Neuronal stem cell (in vitro differentiated cells): ENCODE data around the gene ANGPT4.

Source experiments
- DNase-seq: peaks from one replicate; pipeline ENCODE4 v3.0.0-alpha.2; 2013; ENCODE audit warnings: low spot score
- H2AFZ ChIP-seq: one replicate; pipeline ENCODE4 v1.6.1; 2013; ENCODE audit warnings: mild to moderate bottlenecking, low read length, inconsistent platforms
- H2AK5ac ChIP-seq: 2 replicates; pipeline ENCODE4 v1.6.1; 2013; ENCODE audit warnings: low read depth, mild to moderate bottlenecking, inconsistent platforms, low read length, moderate library complexity, mixed read lengths
- H2BK120ac ChIP-seq: 2 replicates; pipeline ENCODE4 v1.6.1; 2013; ENCODE audit warnings: low read depth, mild to moderate bottlenecking, inconsistent platforms, low read length, moderate library complexity, mixed read lengths
- H2BK12ac ChIP-seq: one replicate; pipeline ENCODE4 v1.6.1; 2013; ENCODE audit warnings: low read length, inconsistent platforms
- H2BK15ac ChIP-seq: 2 replicates; pipeline ENCODE4 v1.6.1; 2013; ENCODE audit warnings: mild to moderate bottlenecking, low read length, inconsistent platforms, mixed read lengths
- H2BK5ac ChIP-seq: one replicate; pipeline ENCODE4 v1.6.1; 2013; ENCODE audit warnings: inconsistent platforms, mild to moderate bottlenecking, low read length, moderate library complexity
- H3K14ac ChIP-seq: one replicate; pipeline ENCODE4 v1.6.1; 2013; ENCODE audit warnings: low read length, inconsistent platforms
- H3K18ac ChIP-seq: 2 replicates; pipeline ENCODE4 v1.6.1; 2013; ENCODE audit warnings: low read length, inconsistent platforms
- H3K23ac ChIP-seq: 2 replicates; pipeline ENCODE4 v1.6.1; 2013; ENCODE audit warnings: low read depth, mild to moderate bottlenecking, mixed read lengths, low read length, inconsistent platforms; ENCODE audit not compliant: poor library complexity
- H3K27ac ChIP-seq: replicated peaks from 3 replicates; pipeline ENCODE4 v1.5.1; 2013; ENCODE audit warnings: low read length, inconsistent platforms
- H3K27me3 ChIP-seq, 3 experiments: 2 replicates each; pipeline ENCODE4 v1.6.1; 2013; ENCODE audit warnings: low read length in 3 of 3, mild to moderate bottlenecking in 2 of 3, inconsistent platforms in 1 of 3, low read depth in 1 of 3, mixed read lengths in 1 of 3, moderate library complexity in 1 of 3; ENCODE audit not compliant: control insufficient read depth in 3 of 3, insufficient read depth in 3 of 3
- H3K36me3 ChIP-seq, 2 donors: replicated peaks in 1 of 2; 2 replicates each; pipeline ENCODE4 v1.6.1; 2013; ENCODE audit warnings: low read length in 2 of 2; ENCODE audit not compliant: control insufficient read depth in 2 of 2, insufficient read depth in 2 of 2
- H3K4ac ChIP-seq: 2 replicates; pipeline ENCODE4 v1.6.1; 2013; ENCODE audit warnings: inconsistent platforms, mild to moderate bottlenecking, low read length, moderate library complexity
- H3K4me1 ChIP-seq, 2 donors: 1 replicate in 1 of 2; 2 replicates in 1 of 2; pipeline ENCODE4 v1.6.1; 2013; ENCODE audit warnings: low read length in 2 of 2, low read depth in 1 of 2; ENCODE audit not compliant: control insufficient read depth in 2 of 2, insufficient read depth in 1 of 2
- H3K4me2 ChIP-seq: one replicate; pipeline ENCODE4 v1.6.1; 2013; ENCODE audit warnings: mild to moderate bottlenecking, low read length, inconsistent platforms; ENCODE audit not compliant: insufficient read depth, poor library complexity, severe bottlenecking
- H3K4me3 ChIP-seq, 2 donors: 2 replicates each; pipeline ENCODE4 v1.5.1; 2013; ENCODE audit warnings: low read length in 2 of 2, mild to moderate bottlenecking in 2 of 2, inconsistent platforms in 1 of 2, moderate library complexity in 1 of 2
- H3K79me1 ChIP-seq: one replicate; pipeline ENCODE4 v1.6.1; 2013; ENCODE audit warnings: low read depth, mild to moderate bottlenecking, inconsistent platforms, low read length, moderate library complexity
- H3K9ac ChIP-seq: one replicate; pipeline ENCODE4 v1.6.1; 2013; ENCODE audit warnings: mild to moderate bottlenecking, low read depth, low read length, inconsistent platforms; ENCODE audit not compliant: poor library complexity
- H3K9me3 ChIP-seq, 2 donors: replicated peaks in 1 of 2; 2 replicates each; pipeline versions ENCODE3 to v1.6.1; 2013; ENCODE audit warnings: low read length in 2 of 2, mild to moderate bottlenecking in 2 of 2, inconsistent platforms in 1 of 2, low read depth in 1 of 2, mixed read lengths in 1 of 2, moderate library complexity in 1 of 2; ENCODE audit not compliant: control insufficient read depth in 2 of 2, insufficient read depth in 1 of 2
- H4K8ac ChIP-seq: one replicate; pipeline ENCODE4 v1.6.1; 2013; ENCODE audit warnings: low read depth, mild to moderate bottlenecking, inconsistent platforms, low read length, moderate library complexity
- H4K91ac ChIP-seq: one replicate; pipeline ENCODE4 v1.6.1; 2013; ENCODE audit warnings: low read length, low read depth, mild to moderate bottlenecking, inconsistent platforms; ENCODE audit not compliant: poor library complexity
- WGBS, 2 donors: extraction: QIAGEN DNeasy Blood & Tissue Kit; methylation state at CpG; one replicate each; pipeline ENCODE4 v1.1.7; 2013; ENCODE audit warnings: missing lambda C conversion rate in 2 of 2, mixed read lengths in 1 of 2; ENCODE audit not compliant: insufficient read length in 2 of 2, insufficient replicate concordance in 1 of 2; ENCODE audit errors: extremely low coverage in 2 of 2; 5-methylcytosine and 5-hydroxymethylcytosine counted together

Gene ANGPT4

GRCh38 chr20:858011-858410 lies 58.1 kb downstream of the ANGPT4 start:
- WGBS, 2 donors = no CpG with 5 or more reads among the region's 6 CpGs
- DNase-seq = no peak
- H2AK5ac ChIP-seq = no peak overlapping the region
- peak overlapping the region; percentile 9 for H3K18ac ChIP-seq
- H3K23ac ChIP-seq = no peak overlapping the region
- H2BK15ac ChIP-seq = no peak overlapping the region
- no peak overlapping the region for H3K4me2 ChIP-seq
- H3K9ac ChIP-seq = no peak overlapping the region
- H3K4ac ChIP-seq = no peak overlapping the region
- H2BK12ac ChIP-seq = no peak overlapping the region
- no peak overlapping the region for H4K91ac ChIP-seq
- no peak overlapping the region for H2BK5ac ChIP-seq
- no peak overlapping the region for H3K14ac ChIP-seq
- no peak overlapping the region for H2BK120ac ChIP-seq
- no peaks in the 10 kb centered on the region for H3K36me3 ChIP-seq
- peaks cover 0 to 4% (median 0%) of the 10 kb centered on the region in 3 experiments for H3K27me3 ChIP-seq
- no peaks in the 10 kb centered on the region for H3K4me1 ChIP-seq
- H4K8ac ChIP-seq = no peak overlapping the region
- no peaks in the 10 kb centered on the region for H3K79me1 ChIP-seq
- no peaks in the 10 kb centered on the region for H3K9me3 ChIP-seq
- no peak overlapping the region for H3K4me3 ChIP-seq
- H2AFZ ChIP-seq = no peak overlapping the region
- no peak overlapping the region for H3K27ac ChIP-seq

DNA sequence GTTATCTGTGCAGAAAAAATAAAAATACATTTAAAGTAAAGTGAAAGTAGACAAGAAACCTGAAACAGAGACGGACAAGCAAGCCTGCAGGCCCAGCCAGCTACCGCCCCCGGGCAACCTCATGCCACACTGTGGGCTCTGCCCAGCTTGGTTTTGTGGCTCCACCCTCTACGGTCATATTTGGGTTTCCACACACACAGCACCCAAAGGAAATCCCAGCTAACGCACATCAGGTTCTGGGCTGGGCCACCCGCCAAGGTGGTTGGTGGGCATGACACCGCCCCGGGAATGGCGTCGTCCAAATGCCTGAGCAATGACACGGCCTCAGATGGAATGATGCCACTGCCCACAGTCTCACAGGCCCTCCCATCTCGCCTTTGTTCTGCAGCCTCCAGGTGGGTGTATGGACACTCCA lies 59.8 kb downstream of the ANGPT4 start:
- H3K9ac ChIP-seq = no peak overlapping the region
- H3K27ac ChIP-seq = no peak overlapping the region
- DNase-seq = no peak

DNA sequence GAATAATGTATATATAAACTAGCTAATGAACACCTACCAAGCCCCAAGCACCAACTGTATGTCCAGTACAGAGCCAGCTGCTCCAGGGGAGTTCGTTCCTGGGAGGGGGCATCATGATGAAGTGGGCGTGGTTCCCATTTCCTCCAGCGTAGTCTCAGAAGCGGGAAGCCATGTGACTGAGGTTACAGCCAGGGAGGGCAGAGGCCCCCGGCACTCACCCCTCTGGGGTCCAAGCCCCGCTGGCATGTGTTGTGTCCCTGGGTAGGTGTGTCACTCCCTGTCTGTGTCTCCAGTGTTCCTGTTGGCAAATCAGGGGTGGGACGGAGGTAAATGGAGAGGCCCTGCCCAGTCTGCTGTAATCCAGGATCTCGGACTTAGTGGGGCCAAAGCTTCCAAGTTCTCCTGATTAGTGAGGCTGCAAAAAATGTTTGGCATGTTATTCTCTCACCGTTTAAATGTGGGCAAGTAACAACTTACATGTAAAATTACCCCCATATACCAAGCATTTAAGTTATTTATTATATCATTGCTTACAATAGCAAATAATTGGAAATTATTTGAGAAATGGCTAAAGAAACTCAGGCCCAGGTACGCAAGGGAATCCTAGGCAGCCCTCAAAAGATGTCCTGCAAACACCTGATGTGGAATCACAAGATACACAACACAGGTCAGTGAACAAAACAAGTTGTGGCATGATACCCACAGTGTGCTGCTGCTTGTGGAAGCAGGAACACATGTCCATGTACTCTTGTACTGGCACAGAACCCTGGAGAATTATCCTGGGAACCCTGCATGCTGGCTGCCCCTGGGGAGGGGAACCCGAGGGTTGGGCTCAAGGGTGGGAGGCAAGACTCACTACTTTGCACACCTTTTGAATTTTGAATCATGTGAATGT lies 60.4 kb downstream of the ANGPT4 start:
- Histone ChIP-seq H3K4me3 (no peak overlapping the region), H3K36me3 (no peaks in the 10 kb centered on the region), H3K4me2 (no peak overlapping the region), H2AFZ (no peak overlapping the region), H4K91ac (no peak overlapping the region), H2BK5ac (no peak overlapping the region), H2BK12ac (no peak overlapping the region), H4K8ac (no peak overlapping the region), H2BK15ac (no peak overlapping the region), H3K9me3 (no peaks in the 10 kb centered on the region), H3K23ac (no peak overlapping the region), H2BK120ac (no peak overlapping the region), H3K4me1 (no peaks in the 10 kb centered on the region), H3K4ac (no peak overlapping the region), H3K18ac (peak overlapping the region; percentile 13), H3K27ac (no peak overlapping the region), H2AK5ac (no peak overlapping the region), H3K9ac (no peak overlapping the region), H3K27me3 (peaks cover 0 to 4% (median 0%) of the 10 kb centered on the region in 3 experiments), H3K14ac (no peak overlapping the region), H3K79me1 (no peaks in the 10 kb centered on the region)
- DNase-seq = no peak
- WGBS, 2 donors = no CpG with 5 or more reads among the region's 11 CpGs

More for the DNA sequence above, 59.8 kb downstream of the ANGPT4 start:
- Histone ChIP-seq H3K23ac (no peak overlapping the region), H2AFZ (no peak overlapping the region), H2BK120ac (no peak overlapping the region), H2BK12ac (no peak overlapping the region), H3K4me2 (no peak overlapping the region), H3K27me3 (peaks cover 0 to 4% (median 0%) of the 10 kb centered on the region in 3 experiments), H4K91ac (no peak overlapping the region), H3K14ac (no peak overlapping the region), H3K18ac (no peak overlapping the region), H3K36me3 (no peaks in the 10 kb centered on the region), H3K4me1 (no peaks in the 10 kb centered on the region), H2AK5ac (no peak overlapping the region), H3K4ac (no peak overlapping the region), H2BK15ac (no peak overlapping the region), H2BK5ac (no peak overlapping the region), H4K8ac (no peak overlapping the region), H3K4me3 (peak overlapping the region in 1 of 2 donors; percentile 6), H3K79me1 (no peaks in the 10 kb centered on the region), H3K9me3 (no peaks in the 10 kb centered on the region)
- no CpG with 5 or more reads among the region's 12 CpGs for WGBS, 2 donors

- Histone ChIP-seq H2BK120ac (no peak overlapping the region), H3K36me3 (no peaks in the 10 kb centered on the region), H2AK5ac (no peak overlapping the region), H2BK12ac (no peak overlapping the region), H4K8ac (no peak overlapping the region), H3K9me3 (no peaks in the 10 kb centered on the region), H3K23ac (no peak overlapping the region), H3K4me2 (no peak overlapping the region), H4K91ac (no peak overlapping the region), H2BK15ac (no peak overlapping the region), H3K4me1 (no peaks in the 10 kb centered on the region), H2AFZ (no peak overlapping the region), H3K27ac (no peak overlapping the region), H3K27me3 (no peaks in the 10 kb centered on the region), H3K79me1 (no peaks in the 10 kb centered on the region), H3K4ac (no peak overlapping the region), H2BK5ac (no peak overlapping the region), H3K14ac (no peak overlapping the region), H3K4me3 (no peak overlapping the region), H3K18ac (no peak overlapping the region), H3K9ac (no peak overlapping the region)
- DNase-seq = no peak
- WGBS, 2 donors = no CpG with 5 or more reads among the region's 6 CpGs
Observed at GRCh38 chr20:854601-855000, 61.5 kb downstream of the ANGPT4 start.
